ENCODE measurements around the gene HERPUD2.

- TF ChIP-seq POLR2AphosphoS5 (IDR thresholded peaks at IDR 0.05) (no peak), CTCF (IDR thresholded peaks at IDR 0.05) (no peak)
These were observed 22.1 kb upstream of the HERPUD2 start for GRCh38 chr7:35717013-35717412.

All from transverse colon (tissue), 4 donors.